RPMI7951 (cell line): ENCODE data around the gene CNTNAP2. TPM values are rescaled to one million over a fixed set of nuclear protein-coding genes. Genes with fewer than 3 reads are reported as not detected.

Experiments
- DNase-seq: peaks from one replicate; pipeline ENCODE4 v3.0.0-alpha.2; 2012; ENCODE audit warnings: low read depth
- total RNA-seq: library from RNA; depleted of rRNA; stranded (reverse); fragments of >200 nt; shearing (Covaris generic); gene quantifications from 2 replicates; pipeline ENCODE4 v1.2.3, GENCODE V29; 2014

Gene CNTNAP2
- total RNA-seq, 1 experiment from 2014 or later = not detected

GRCh38 chr7:148255333-148255732 lies 2138.7 kb downstream of the CNTNAP2 start:
- no peak for DNase-seq

- no peak for DNase-seq
Observed at GRCh38 chr7:148256433-148256832, 2139.8 kb downstream of the CNTNAP2 start.

DNA sequence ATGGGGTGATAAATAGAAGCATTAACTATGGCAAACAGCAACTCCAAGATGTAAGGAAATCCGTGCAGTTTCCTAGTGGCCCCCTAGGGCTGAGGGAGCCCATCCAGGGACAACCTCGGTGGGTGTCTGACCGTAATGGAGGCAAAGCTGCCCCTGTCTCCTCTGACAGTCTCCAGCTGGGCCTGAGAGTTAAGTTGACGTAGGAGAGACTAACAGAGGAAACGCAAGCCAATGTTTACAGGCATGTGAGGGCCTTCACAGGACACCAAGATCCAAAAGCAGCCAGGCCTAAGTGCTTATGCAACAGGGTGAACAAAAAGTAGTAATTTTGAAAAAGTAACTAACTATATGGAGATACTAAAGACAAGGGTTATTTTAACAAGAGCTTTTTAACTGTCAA lies 2144.0 kb downstream of the CNTNAP2 start:
- no peak for DNase-seq

DNA sequence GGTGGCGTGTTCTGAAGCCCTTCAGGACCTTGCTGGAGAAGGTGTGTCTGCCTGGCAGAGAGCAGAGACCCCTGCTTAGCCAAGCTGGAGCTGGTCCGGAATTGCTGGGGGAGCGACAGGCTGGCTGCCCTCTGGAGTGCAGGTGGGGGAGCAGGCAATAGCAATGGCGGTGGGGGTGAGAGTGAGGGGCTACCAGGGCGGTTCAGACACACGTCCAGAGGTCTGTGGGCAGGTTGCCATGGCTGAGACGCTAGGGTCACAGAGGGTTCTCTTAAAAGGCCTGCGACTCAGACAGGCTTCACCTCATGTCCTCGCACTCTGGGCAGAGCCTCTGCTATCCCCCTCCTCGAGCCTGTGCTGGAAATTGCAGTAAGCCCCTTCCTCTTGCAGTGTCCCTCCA lies 2144.9 kb downstream of the CNTNAP2 start:
- no peak for DNase-seq

GRCh38 chr7:148261996-148262688 lies 2145.5 kb downstream of the CNTNAP2 start:
- no peak for DNase-seq

DNA sequence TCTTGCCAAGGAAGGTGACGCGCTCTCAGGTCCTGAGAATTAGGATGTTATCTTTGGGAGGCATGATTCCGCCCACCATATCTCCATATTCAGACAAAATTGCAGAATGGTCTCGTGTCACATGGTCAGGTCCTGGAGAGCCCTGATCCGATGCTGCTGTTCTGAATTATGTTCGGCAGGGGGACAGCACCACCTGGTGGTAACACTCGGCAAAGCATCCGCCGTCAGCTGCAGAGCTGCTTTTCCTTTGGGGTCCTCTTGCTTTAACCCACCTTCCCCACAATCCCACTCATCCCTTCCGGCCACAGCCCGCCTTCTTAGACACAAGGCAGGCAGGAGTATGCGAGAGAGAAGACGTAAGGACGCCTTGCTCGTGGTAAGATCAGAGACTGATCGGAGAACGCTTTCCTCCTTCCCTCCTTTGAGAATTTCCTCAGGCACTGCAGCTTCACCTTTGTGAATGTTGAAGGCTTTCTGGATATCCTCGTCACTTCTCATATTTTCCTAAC lies 2146.2 kb downstream of the CNTNAP2 start:
- peak; percentile 42 for DNase-seq

GRCh38 chr7:148264933-148265557 lies 2148.4 kb downstream of the CNTNAP2 start:
- peak; percentile 38 for DNase-seq

DNA sequence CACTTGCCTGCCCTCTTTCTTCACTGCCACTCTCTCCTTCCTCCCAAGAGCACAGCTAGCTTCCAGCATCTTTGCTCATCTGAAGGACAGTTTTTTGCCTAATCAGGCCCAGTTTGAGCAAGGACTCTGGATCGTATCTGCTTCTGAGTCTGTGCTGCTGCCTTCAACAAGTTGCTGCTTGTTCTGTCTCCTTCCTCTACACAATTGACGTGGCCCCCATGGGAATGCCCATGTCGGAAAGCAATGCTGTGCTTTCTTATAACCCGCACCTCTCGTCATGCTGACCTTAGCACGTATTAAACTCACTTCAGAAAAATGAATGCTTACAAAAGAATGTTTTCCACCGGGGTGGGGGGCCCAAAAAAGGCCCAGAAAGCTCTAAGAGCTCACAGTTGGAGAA lies 2149.3 kb downstream of the CNTNAP2 start:
- DNase-seq = no peak

- no peak for DNase-seq
Observed at GRCh38 chr7:148266795-148267194, 2150.2 kb downstream of the CNTNAP2 start.

DNA sequence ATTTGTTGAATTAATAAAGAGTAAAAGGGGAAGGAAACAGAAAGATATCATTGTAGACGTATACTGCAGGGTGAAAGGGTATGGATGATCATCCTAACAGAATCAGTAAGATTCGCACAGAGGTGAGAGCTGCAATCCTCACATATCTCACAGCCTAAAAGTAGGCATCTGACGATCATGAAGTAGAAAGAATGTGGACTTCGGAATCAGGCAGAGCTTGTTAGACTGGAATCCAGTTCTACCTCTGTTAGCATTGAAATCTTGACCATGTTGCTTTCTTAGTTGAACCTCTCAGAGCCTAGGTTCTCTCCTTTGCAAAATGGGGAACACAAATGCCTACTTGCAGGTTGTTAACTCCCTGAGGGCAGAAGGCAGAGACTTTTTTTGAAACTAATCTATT lies 2154.0 kb downstream of the CNTNAP2 start:
- DNase-seq = no peak

DNA sequence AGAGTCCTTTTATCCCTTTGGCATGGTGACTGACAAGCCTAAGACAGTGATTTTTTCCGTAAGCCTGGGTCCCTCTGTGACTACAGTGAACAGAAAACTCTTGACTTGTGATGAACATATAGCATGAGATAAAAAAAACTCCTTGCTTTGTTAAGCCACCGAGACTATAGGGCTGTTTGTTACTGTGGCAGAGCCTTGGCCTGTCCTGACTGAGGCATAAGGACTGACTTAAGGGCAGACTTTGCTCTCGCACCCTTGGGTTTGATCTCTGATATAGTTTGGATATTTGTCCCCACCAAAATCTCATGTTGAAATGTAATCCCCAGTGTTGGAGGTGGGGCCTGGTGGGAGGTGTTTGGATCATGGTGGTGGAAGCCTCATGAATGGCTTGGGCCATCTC lies 2157.5 kb downstream of the CNTNAP2 start:
- no peak for DNase-seq

- DNase-seq = no peak
Observed at GRCh38 chr7:148275359-148275890, 2158.8 kb downstream of the CNTNAP2 start.

- DNase-seq = no peak
Observed at GRCh38 chr7:148276314-148277041, 2159.9 kb downstream of the CNTNAP2 start.

DNA sequence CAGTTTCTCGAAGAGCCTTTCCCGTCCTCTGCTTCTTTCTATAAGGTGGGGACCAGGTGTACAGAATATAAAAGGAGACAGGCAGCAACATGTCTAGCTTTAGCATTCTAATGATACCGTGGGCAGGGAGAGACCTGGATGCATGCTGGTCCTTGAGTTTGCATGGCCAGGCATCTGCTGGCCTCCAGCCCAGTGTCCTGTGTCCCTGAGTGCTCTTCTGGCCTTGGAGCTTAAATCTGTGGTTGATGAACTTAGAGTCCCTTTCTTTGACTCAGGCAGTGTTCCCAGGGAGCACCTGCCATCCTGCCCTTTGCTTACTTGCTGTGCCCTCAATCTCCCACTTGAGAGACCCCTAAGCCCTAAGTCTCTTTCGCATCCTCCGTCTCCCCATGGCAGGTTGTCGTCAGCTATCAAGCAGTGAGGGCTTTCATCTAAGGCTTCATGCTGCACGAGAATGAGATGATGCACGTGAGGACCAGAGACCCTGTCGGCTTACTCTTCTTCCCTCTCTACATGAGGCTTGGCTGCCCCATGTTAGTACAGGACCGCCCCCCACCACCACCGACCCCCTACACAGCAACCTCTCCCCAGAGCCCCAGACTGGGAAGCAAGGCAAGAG lies 2160.6 kb downstream of the CNTNAP2 start:
- no peak for DNase-seq

GRCh38 chr7:148286150-148286549 lies 2169.5 kb downstream of the CNTNAP2 start:
- DNase-seq = peak; percentile 11

GRCh38 chr7:148287538-148287937 lies 2170.9 kb downstream of the CNTNAP2 start:
- DNase-seq = no peak

- no peak for DNase-seq
Observed at GRCh38 chr7:148288592-148289151, 2172.1 kb downstream of the CNTNAP2 start.

DNA sequence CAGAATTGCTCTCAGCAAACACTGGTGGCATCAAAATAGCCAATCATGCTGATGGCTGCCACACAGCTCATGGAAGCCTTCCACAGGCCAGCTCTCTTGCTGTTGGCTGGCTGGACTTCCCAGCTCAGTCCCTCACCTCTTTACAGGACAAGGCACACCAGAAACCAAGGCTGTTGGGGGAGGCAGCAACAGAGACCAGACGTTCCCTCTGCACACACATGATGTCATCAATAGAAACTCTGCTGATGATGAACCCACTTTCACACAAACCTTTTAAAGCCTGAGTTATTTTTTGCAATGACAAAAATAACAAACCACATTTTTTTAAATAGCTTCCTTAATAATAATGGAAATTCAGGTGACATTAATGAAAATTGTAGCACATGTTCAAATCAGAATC lies 2173.0 kb downstream of the CNTNAP2 start:
- no peak for DNase-seq

DNA sequence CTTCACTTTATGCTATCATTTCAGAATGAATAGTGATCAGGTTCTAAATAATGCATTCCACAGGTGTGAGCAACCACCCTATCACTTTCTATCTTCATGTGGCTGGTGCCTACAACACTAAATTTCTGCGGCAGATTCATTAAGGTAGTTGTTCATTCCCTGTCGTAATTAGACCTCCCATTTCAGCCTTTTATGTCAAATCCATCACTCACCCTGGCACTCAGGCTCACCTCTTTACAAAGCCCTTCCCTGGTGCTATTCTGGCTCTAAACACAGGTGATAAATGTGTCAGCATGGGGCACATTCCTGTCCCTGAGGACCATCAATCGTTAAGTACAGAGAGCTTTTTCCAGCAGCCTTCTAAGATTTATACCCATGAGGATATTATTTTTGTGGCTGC lies 2173.9 kb downstream of the CNTNAP2 start:
- DNase-seq = no peak

DNA sequence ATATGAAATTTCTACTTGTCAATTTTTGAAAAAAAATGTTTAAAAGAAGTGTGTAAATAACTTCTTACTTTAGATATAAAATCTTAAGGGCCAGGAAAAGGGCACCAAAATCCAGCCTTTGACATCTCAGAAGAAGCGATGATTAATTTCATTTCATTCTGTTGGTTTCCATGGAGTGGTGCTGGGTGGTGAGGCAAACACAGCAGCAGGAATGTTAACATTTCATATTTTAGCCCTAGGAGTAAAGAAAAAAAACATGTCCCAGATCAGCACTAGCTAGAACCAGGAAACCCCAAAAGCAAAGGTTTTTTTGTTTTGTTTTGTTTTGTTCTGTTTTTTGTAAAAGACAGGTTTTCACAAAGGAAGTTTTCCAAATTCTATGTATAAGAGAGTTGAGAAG lies 2175.2 kb downstream of the CNTNAP2 start:
- no peak for DNase-seq

DNA sequence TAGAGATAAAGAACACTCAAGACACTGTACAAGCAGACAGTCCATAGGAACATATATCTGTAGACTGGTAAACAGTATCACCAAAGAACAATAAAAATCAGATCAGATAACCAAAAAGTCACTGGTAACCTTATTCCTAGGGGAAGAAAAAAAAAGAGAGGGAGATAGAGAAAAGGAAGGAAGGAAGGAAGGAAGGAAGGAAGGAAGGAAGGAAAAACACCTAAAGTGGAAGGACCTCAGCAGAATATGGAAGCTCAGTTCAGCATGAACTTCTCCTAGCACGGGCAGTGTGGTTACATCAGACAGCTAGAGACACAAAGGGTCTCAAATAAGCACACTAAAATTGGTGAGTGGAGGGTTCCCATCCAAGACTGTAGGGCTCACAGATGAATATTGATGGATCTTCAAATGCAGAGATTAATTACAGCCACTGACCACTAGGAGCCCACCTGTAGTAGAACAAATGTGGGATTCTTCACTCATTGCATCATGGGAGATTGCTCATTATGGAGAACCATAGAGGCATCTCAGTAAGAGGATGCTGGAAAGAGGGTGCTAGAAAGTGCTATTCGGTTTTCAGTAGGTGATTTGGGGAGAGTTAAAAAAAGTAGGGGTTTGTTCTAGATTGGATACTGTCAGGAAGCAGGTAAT lies 2180.5 kb downstream of the CNTNAP2 start:
- no peak for DNase-seq
